Measurements from ENCODE around the gene GPR152.

Gene GPR152

GRCh38 chr11:67457453-67457852 is 4.9 kb upstream of the GPR152 start:
- ATAC-seq (no peak), DNase-seq (no peak)
- H3K9me3 Mint-ChIP-seq = no peaks in the 10 kb centered on the region
- H3K4me3 Mint-ChIP-seq = no peak overlapping the region
- peaks cover 17% of the 10 kb centered on the region for H3K4me1 Mint-ChIP-seq
- H3K27me3 Mint-ChIP-seq = no peaks in the 10 kb centered on the region
- H3K27ac Mint-ChIP-seq = peak overlapping the region in 1 of 2 donors; percentile 89

GRCh38 chr11:67456068-67456705 is 3.7 kb upstream of the GPR152 start:
- DNase-seq (no peak), ATAC-seq (no peak)
- H3K27ac Mint-ChIP-seq = no peak overlapping the region
- H3K4me1 Mint-ChIP-seq = peaks cover 25% of the 10 kb centered on the region
- no peaks in the 10 kb centered on the region for H3K27me3 Mint-ChIP-seq
- no peaks in the 10 kb centered on the region for H3K9me3 Mint-ChIP-seq
- no peak overlapping the region for H3K4me3 Mint-ChIP-seq

- Mint-ChIP-seq H3K27ac (peak within 1 kb of the TSS in 1 of 2 donors; percentile 46), H3K4me1 (peaks cover 29% of the 10 kb centered on the region), H3K27me3 (no peaks in the 10 kb centered on the region), H3K9me3 (no peaks in the 10 kb centered on the region), H3K4me3 (no peak within 1 kb of the TSS)
- ATAC-seq (no peak), DNase-seq (no peak)
Observed at GRCh38 chr11:67455054-67455453, 2.5 kb upstream of the GPR152 start, which contains the start of gene CABP4. Gene CABP4, plus strand, starts transcription at chr11:67455354. Its CDS starts 70 bp downstream, at chr11:67455424.

GRCh38 chr11:67453816-67454732 is 1.5 kb upstream of the GPR152 start:
- H3K27ac Mint-ChIP-seq = no peak overlapping the region
- DNase-seq (no peak), ATAC-seq (no peak)
- peaks cover 33% of the 10 kb centered on the region for H3K4me1 Mint-ChIP-seq
- H3K27me3 Mint-ChIP-seq = peaks cover 6% of the 10 kb centered on the region
- no peaks in the 10 kb centered on the region for H3K9me3 Mint-ChIP-seq
- no peak overlapping the region for H3K4me3 Mint-ChIP-seq

- Mint-ChIP-seq H3K4me1 (peaks cover 48% of the 10 kb centered on the region), H3K27ac (peak overlapping the region in 1 of 2 donors; percentile 27), H3K9me3 (no peaks in the 10 kb centered on the region), H3K4me3 (no peak overlapping the region), H3K27me3 (peaks cover 7% of the 10 kb centered on the region)
- ATAC-seq (no peak), DNase-seq (no peak)
Observed at GRCh38 chr11:67451658-67451976, 912 bp downstream of the GPR152 start.

- no peak overlapping the region for H3K4me3 Mint-ChIP-seq
- DNase-seq (no peak), ATAC-seq (no peak)
- H3K9me3 Mint-ChIP-seq = no peaks in the 10 kb centered on the region
- H3K4me1 Mint-ChIP-seq = peaks cover 54% of the 10 kb centered on the region
- peaks cover 7% of the 10 kb centered on the region for H3K27me3 Mint-ChIP-seq
- peak overlapping the region in 1 of 2 donors; percentile 91 for H3K27ac Mint-ChIP-seq
Observed at GRCh38 chr11:67450796-67451657, 1.5 kb downstream of the GPR152 start.

- peaks cover 65% of the 10 kb centered on the region for H3K4me1 Mint-ChIP-seq
- ATAC-seq = no peak
- peaks cover 7% of the 10 kb centered on the region for H3K27me3 Mint-ChIP-seq
- H3K27ac Mint-ChIP-seq = peak overlapping the region in 1 of 2 donors; percentile 86
- no peak for DNase-seq
- H3K9me3 Mint-ChIP-seq = no peaks in the 10 kb centered on the region
- peak overlapping the region in 1 of 2 donors; percentile 3 for H3K4me3 Mint-ChIP-seq
Observed at GRCh38 chr11:67449116-67449844, 3.2 kb downstream of the GPR152 start.

GRCh38 chr11:67448220-67448609 is 4.3 kb downstream of the GPR152 start:
- Mint-ChIP-seq H3K4me1 (peaks cover 71% of the 10 kb centered on the region), H3K4me3 (no peak overlapping the region), H3K9me3 (no peaks in the 10 kb centered on the region), H3K27ac (peak overlapping the region; percentile 63 to 85), H3K27me3 (peaks cover 7% of the 10 kb centered on the region)
- no peak for DNase-seq
- no peak for ATAC-seq

- DNase-seq = no peak
- H3K27ac Mint-ChIP-seq = peak overlapping the region; percentile 64 to 84
- peaks cover 85% of the 10 kb centered on the region for H3K4me1 Mint-ChIP-seq
- ATAC-seq = no peak
- peak overlapping the region; percentile 86 for H3K4me3 Mint-ChIP-seq
- peaks cover 7% of the 10 kb centered on the region for H3K27me3 Mint-ChIP-seq
- no peaks in the 10 kb centered on the region for H3K9me3 Mint-ChIP-seq
Observed at GRCh38 chr11:67445515-67445914, 7.0 kb downstream of the GPR152 start.

GRCh38 chr11:67442504-67443404 is 9.8 kb downstream of the GPR152 start:
- peak overlapping the region; percentile 88 for H3K27ac Mint-ChIP-seq
- no peak for ATAC-seq
- peaks cover 90% of the 10 kb centered on the region for H3K4me1 Mint-ChIP-seq
- peak overlapping the region; percentile 77 to 89 for H3K4me3 Mint-ChIP-seq
- no peaks in the 10 kb centered on the region for H3K27me3 Mint-ChIP-seq
- no peak for DNase-seq
- H3K9me3 Mint-ChIP-seq = no peaks in the 10 kb centered on the region

GRCh38 chr11:67441731-67442351 is 10.7 kb downstream of the GPR152 start:
- peak overlapping the region in 1 of 2 donors; percentile 89 for H3K4me3 Mint-ChIP-seq
- peaks cover 86% of the 10 kb centered on the region for H3K4me1 Mint-ChIP-seq
- H3K27me3 Mint-ChIP-seq = no peaks in the 10 kb centered on the region
- H3K27ac Mint-ChIP-seq = no peak overlapping the region
- DNase-seq (no peak), ATAC-seq (no peak)
- no peaks in the 10 kb centered on the region for H3K9me3 Mint-ChIP-seq

GRCh38 chr11:67441098-67441563 is 11.4 kb downstream of the GPR152 start:
- H3K4me3 Mint-ChIP-seq = peak overlapping the region in 1 of 2 donors; percentile 1
- H3K4me1 Mint-ChIP-seq = peaks cover 81% of the 10 kb centered on the region
- DNase-seq (no peak), ATAC-seq (no peak)
- no peak overlapping the region for H3K27ac Mint-ChIP-seq
- H3K27me3 Mint-ChIP-seq = no peaks in the 10 kb centered on the region
- H3K9me3 Mint-ChIP-seq = no peaks in the 10 kb centered on the region

- Mint-ChIP-seq H3K27me3 (no peaks in the 10 kb centered on the region), H3K4me1 (peaks cover 81% of the 10 kb centered on the region), H3K9me3 (no peaks in the 10 kb centered on the region), H3K27ac (peak overlapping the region; percentile 87 to 97), H3K4me3 (peak overlapping the region; percentile 85 to 88)
- DNase-seq (peak in 1 of 2 donors; percentile 35), ATAC-seq (no peak)
Observed at GRCh38 chr11:67440229-67441097, 12.1 kb downstream of the GPR152 start.

Data from stimulated activated naive CD8-positive, alpha-beta T cell treated with anti-CD3 and anti-CD28 coated beads, Interleukin-15, amount 100 ng/mL, for 72 hours (primary cell).